ENCODE results near the gene RNLS. TPM values are rescaled to one million over a fixed set of nuclear protein-coding genes. Genes with fewer than 3 reads are reported as not detected.
"Not testable (repeated sequence)": the region's sequence is repeated elsewhere in the genome, so short reads cannot be mapped to it uniquely, and the experiment has no call there.

The RNLS gene
- total RNA-seq, 2 donors from 2014 or later = 6.2 to 9.4 TPM

- DNase-seq (ENCODE audit: low spot score) (no peak), ATAC-seq (ENCODE audit: insufficient number of reproducible peaks, low FRiP score, low read depth) (no peak)
- Histone ChIP-seq H3K36me3 (no peaks in the 10 kb centered on the region), H3K27me3 (replicated peaks; ENCODE audit: insufficient read depth) (no peaks in the 10 kb centered on the region), H3K4me1 (ENCODE audit: control insufficient read depth in 1 of 2, low read depth in 2 of 2) (no peaks in the 10 kb centered on the region), H3K27ac (no peak overlapping the region), H3K4me3 (no peak overlapping the region), H3K9me3 (no peaks in the 10 kb centered on the region)
- no peak for TF ChIP-seq CTCF (IDR thresholded peaks at IDR 0.05)
Observed at GRCh38 chr10:88366772-88367171, 216.3 kb downstream of the RNLS start.

- TF ChIP-seq CTCF (IDR thresholded peaks at IDR 0.05) = no peak
- no peaks in the 10 kb centered on the region for H3K36me3 ChIP-seq
Observed at GRCh38 chr10:88361995-88362807, 220.9 kb downstream of the RNLS start.

GRCh38 chr10:88361494-88361893 is 221.6 kb downstream of the RNLS start:
- H3K36me3 ChIP-seq = no peaks in the 10 kb centered on the region
- H3K27ac ChIP-seq = no peak overlapping the region
- ATAC-seq (ENCODE audit: insufficient number of reproducible peaks, low FRiP score, low read depth) = no peak
- no peak for DNase-seq (ENCODE audit: low spot score)
- H3K9me3 ChIP-seq = no peaks in the 10 kb centered on the region
- TF ChIP-seq CTCF (IDR thresholded peaks at IDR 0.05) = no peak
- H3K4me3 ChIP-seq = no peak overlapping the region
- H3K4me1 ChIP-seq (ENCODE audit: control insufficient read depth in 1 of 2, low read depth in 2 of 2) = no peaks in the 10 kb centered on the region
- H3K27me3 ChIP-seq (replicated peaks; ENCODE audit: insufficient read depth) = no peaks in the 10 kb centered on the region

More at GRCh38 chr10:88361995-88362807, 220.9 kb downstream of the RNLS start:
- H3K4me3 ChIP-seq = no peak overlapping the region
- H3K9me3 ChIP-seq = no peaks in the 10 kb centered on the region
- no peaks in the 10 kb centered on the region for H3K27me3 ChIP-seq (replicated peaks; ENCODE audit: insufficient read depth)
- ATAC-seq (ENCODE audit: insufficient number of reproducible peaks, low FRiP score, low read depth) (no peak), DNase-seq (ENCODE audit: low spot score) (no peak)
- no peaks in the 10 kb centered on the region for H3K4me1 ChIP-seq (ENCODE audit: control insufficient read depth in 1 of 2, low read depth in 2 of 2)
- no peak overlapping the region for H3K27ac ChIP-seq

GRCh38 chr10:88355750-88356149 is 227.4 kb downstream of the RNLS start:
- DNase-seq (ENCODE audit: low spot score); H3K4me3 ChIP-seq; H3K4me1 ChIP-seq (ENCODE audit: control insufficient read depth in 1 of 2, low read depth in 2 of 2); H3K36me3 ChIP-seq; ATAC-seq (ENCODE audit: insufficient number of reproducible peaks, low FRiP score, low read depth); H3K27me3 ChIP-seq (replicated peaks; ENCODE audit: insufficient read depth); H3K9me3 ChIP-seq; H3K27ac ChIP-seq: not testable (repeated sequence)

- Histone ChIP-seq H3K9me3 (no peaks in the 10 kb centered on the region), H3K4me3 (no peak overlapping the region), H3K27ac (no peak overlapping the region), H3K36me3 (no peaks in the 10 kb centered on the region), H3K4me1 (ENCODE audit: control insufficient read depth in 1 of 2, low read depth in 2 of 2) (peaks cover 15 to 24% of the 10 kb centered on the region in 2 donors), H3K27me3 (replicated peaks; ENCODE audit: insufficient read depth) (no peaks in the 10 kb centered on the region)
- ATAC-seq (ENCODE audit: insufficient number of reproducible peaks, low FRiP score, low read depth) = no peak
- DNase-seq (ENCODE audit: low spot score) = no peak
- TF ChIP-seq CTCF (IDR thresholded peaks at IDR 0.05) = no peak
Observed at GRCh38 chr10:88347597-88348304, 235.4 kb downstream of the RNLS start.
